HG02610 (cell line): ENCODE results near the gene DEPDC1B.
"Not testable (repeated sequence)": the region's sequence is repeated elsewhere in the genome, so short reads cannot be mapped to it uniquely, and the experiment has no call there.

ENCODE experiments used
- ATAC-seq: cut with Tn5 transposase; IDR thresholded peaks from one replicate; pipeline ENCODE4 v1.9.1; 2021; ENCODE audit warnings: mild to moderate bottlenecking, moderate library complexity; ENCODE audit not compliant: unreplicated experiment

DEPDC1B gene

DNA sequence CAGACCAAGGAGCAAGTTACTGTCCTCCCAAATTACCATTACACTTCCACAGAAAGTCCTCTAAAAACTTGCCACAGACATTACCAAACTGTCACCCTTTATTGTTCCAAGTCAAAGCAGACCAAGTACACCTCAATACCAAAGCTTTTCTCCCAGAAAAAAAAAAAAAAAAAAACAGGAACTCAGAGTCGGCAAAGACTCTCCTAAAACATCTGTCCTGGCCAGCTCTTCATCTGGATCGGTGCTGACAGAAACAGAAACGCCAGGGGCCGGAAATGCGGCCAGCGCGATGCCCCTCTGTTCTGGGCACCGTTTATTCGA is 718 bp downstream of the DEPDC1B start:
- peak; percentile 30 for ATAC-seq

DNA sequence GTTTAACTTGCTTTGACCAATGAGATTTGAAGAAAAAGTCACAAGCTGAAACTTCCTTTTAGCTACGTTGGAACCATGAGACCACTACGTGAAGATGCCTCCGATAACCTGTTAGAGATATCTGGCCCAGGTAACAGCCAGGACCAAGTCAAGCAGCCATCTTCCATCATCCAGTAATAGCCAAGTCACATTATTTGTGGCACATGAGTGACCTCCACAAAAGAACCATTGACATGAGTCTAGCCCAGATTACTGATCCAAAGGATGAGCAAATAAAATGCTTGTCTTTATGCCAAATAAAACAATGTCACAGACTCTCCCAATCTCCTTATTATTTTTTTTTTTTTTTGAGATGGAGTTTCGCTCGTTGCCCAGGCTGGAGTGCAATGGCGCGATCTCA is 1.6 kb downstream of the DEPDC1B start:
- no peak for ATAC-seq

DNA sequence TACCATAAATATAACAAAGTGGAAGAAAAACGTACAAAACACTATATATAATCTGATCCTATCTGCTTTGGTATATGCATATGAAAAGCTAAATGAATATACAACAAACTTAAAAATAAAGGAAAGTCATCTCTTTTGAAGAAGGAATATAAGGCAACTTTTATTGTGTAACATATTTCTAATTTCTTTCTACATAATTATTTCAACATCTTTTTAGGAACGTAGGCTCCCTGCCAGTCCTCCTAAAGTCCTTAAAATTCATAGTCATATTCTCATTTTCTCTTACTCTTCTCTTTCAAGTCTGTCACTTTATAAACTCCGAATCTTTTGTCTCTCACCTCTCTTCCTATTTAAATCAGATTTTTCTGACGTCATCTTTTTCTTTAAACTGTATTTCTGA is 9.6 kb downstream of the DEPDC1B start:
- ATAC-seq: no peak

DNA sequence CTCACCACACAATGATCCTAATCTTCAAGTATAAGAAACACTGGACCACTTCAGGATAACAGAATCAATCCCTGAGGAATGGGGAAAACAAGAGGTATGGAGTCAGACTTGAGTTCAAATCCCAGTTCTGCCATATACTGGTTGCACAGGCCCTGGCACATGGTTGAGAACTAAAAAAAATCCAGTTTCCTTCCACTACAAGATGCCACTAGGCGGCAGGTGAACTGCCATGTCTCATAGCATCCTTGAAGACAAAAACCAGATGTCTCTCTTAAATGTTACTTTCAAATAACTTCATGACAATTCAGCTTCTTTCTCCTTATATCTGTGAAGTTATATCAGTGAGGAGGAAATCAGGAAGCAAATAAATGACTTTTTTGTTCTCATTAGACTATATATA is 11.0 kb downstream of the DEPDC1B start:
- no peak for ATAC-seq

DNA sequence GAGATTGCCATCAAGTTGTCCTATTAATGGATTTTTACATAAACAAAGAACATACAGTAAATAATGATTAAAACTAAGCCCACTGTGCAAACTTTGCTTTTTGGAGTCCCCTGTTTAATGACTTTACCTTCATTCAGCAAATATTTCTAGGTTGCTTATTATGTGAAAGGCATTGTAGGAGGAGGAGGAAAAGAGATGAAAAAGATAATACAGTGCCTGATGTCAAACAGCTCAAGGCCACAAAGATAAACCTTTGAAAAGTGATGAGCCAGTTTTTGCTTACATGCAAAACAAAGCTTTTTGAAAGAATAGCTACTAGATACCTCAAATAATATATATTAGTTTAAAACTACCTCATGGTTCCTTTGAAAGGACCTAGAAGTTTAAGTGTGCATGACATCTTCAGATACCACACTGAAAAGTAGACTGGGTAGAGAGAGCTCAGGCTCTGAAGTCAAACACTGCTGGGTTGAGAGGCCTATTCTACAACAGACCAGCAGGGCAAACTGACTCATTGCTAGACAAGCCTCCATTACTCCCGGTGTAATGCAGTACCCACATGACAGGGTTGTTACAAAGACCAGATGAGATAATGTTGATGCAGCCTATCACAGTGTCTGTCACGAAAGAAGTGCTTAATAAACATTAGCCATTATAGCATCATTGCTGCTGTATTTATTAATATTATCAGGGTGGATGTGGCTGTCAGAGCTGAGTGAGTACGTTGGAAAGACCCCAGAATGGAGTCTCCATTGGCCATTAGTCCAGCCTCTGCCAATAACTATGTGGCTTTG is 11.8 kb downstream of the DEPDC1B start:
- ATAC-seq: peak; percentile 92

DNA sequence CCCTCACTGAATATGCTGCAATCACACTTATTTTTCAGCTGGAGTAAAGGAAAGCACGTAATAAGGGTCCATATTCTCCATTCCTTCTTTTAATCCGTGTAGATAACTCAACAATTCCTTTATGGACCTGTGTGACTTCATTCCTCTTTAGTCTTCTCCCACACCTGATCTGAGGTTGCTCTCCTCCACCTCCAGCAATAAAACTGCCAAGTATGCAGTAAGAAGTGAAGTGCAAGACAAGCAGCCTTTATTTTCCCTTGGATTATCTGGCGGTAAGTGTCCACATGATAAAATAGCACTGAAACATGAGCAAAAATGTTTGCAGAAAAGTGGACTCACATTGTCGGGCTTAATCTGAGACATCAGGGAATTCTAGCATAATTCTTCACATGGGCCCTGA is 13.8 kb downstream of the DEPDC1B start:
- ATAC-seq: no peak

DNA sequence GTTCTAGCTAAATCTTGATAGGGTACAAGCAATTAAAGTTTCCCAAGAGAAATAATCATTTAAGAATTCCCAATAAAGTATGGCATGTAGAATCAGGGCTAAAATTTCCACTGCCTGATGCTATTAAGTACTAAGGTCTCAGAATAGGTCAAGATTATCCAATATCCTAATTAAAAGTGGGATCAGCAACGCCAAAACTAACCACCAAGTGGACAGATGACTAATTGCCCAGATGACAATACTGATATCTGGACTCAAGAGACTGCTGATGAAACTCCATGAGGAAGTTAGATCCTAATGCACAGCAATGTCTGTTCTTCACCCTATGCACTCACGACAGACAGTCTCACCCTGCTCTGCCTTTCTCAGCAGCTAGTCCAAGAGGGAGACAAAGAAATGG is 14.3 kb downstream of the DEPDC1B start:
- no peak for ATAC-seq

DNA sequence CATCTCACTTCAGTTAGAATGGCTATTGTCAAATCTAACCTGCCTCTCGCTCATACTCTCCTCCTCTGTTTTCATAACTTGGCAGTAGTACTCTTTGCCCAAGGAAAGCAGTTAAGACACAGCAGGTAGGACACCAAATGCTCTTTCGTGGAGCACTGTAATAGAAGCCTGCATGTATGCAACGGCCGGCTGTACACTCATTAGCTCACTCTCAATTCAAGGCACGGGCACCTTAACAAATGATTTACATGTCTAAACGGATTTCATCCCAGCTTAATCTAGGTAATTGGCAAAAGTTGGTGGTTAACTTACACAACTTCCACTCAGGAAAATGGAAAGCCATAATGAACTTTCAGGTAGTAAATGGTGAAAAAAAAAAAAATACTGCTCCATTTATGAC is 14.9 kb downstream of the DEPDC1B start:
- no peak for ATAC-seq

DNA sequence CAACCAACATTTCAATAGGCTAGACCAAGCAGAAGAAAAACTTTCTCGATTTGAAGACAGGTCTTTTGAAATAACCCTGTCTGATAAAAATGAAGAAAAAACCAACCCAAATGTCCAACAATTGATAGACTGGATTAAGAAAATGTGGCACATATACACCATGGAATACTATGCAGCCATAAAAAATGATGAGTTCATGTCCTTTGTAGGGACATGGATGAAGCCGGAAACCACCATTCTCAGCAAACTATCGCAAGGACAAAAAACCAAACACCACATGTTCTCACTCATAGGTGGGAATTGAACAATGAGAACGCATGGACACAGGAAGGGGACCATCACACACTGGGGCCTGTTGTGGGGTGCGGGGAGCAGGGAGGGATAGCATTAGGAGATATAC is 18.0 kb downstream of the DEPDC1B start:
- not testable (repeated sequence) for ATAC-seq

DNA sequence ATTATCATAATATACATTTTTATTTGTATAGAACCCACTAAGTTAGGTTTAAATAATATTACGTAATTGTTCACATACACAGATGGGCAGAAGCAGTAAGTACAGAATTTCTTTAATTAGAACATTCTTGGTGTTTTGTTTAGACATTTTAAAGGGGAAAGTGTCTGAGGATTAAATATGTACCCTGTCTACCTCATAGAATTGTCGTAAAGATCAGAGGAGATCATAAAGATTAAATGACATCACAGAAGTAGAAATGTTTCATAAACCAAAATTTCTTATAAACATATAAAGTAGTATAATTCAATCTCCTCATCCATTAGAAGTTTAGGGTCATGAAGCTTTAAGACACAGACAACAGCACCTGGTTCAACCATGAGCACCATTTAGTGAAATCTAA is 20.1 kb downstream of the DEPDC1B start:
- ATAC-seq: no peak

DNA sequence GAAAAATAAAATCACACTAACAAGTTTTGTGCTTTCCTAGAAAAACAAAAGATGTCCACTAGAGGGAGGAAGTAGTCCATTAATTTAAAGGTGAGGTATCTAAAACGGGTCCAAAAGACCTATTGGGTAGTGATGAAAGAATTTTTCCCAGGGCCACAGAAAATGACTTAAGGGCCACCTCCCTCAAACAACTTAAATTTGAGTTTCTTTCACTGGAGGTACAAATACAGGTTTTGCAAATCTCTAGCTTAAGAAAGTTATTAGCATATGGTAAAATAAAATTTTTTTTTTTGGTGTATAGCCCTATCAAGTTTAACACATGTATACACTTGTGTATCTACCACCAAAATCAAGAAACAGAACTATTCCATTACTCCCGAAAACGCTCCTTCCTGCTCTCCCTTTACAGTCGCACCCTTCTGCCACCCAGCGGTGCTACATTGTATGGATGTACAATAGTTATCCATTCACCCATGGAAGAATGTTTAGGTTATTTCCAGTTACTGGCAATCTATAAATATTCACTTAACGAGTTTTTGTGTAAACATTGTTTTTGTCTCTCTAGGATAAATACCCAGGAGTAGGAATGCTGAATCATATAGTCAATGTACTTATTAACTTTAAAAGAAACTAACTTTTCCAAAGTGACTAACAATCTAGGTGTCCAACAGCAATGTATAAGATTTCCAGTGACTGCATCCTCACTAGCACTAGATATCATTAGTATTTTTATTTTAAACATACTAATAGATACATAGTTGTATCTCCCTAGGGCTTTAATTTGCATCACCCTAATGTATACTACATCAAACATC is 21.9 kb downstream of the DEPDC1B start:
- peak; percentile 64 for ATAC-seq

DNA sequence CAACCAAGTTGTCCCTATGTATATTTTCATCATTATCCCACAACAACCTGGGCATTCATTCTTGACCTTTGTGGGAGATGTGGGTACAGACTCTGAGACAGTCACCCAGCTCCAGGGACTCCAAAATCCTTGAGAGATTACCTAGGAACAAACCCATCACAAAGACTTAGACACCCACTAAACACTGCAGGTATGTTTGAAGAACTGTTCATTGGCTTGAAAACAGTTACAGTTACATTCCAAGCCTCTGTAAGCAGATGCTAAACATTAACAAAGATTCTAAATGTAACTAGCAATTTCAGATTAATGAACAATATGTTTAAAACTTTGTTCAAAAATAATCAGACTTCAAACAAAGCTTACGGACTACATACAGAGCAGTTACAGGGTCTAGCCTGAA is 24.7 kb downstream of the DEPDC1B start:
- ATAC-seq: no peak

DNA sequence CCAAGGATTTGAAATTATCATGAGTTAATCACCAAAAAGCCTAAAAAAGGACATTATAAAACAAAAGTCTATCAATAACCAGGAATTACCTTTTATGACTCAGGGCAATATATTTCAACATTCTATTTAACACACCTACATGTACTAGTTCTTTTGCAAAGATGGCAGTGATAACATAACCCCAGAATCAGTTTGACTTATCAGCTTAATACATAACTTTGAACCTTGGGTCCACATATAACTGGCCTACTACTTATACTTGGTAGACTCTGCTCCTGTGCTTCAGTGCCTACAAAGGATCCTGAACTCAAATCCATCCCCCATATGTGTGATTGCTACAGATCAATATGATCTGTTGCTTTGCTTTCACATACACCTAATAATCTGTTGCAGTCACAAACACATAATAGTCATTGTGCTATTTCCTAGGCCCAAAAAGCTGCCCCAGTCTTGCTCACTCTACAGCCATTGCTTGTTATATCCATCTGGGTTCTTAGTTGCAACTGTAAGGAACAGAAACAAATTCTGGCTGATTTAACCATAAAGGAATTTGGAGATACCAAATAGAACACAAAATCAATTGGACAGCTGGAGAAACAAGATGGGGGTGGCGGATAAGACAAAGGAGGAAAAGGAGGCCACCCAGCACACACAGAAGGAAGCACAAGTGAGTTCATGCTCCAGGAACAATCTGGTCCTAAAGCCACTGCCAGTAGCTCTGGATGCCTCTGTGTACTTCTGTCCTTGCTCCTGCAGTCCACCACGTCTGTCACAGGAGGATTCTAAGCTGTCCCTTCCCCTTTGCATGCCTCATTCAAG is 25.5 kb downstream of the DEPDC1B start:
- ATAC-seq: no peak

DNA sequence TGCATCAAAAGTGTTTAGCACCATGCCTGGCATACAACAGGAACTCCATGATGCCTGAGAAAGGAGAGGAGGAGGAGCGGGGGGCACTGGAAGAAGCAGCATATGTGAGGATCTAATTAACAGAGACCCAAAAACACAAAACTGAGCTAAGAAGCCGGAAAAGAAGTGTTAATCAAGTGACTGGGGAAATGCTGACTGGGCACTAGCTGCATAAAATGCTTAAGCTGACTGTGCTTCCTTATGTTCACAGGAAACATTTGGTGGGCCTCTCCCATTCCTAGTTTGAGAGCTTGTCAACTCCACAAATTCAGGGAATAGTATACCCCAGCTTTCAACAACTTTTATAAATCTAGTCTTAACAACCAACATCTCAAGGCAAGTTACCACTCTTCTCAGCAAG is 26.6 kb downstream of the DEPDC1B start:
- no peak for ATAC-seq

DNA sequence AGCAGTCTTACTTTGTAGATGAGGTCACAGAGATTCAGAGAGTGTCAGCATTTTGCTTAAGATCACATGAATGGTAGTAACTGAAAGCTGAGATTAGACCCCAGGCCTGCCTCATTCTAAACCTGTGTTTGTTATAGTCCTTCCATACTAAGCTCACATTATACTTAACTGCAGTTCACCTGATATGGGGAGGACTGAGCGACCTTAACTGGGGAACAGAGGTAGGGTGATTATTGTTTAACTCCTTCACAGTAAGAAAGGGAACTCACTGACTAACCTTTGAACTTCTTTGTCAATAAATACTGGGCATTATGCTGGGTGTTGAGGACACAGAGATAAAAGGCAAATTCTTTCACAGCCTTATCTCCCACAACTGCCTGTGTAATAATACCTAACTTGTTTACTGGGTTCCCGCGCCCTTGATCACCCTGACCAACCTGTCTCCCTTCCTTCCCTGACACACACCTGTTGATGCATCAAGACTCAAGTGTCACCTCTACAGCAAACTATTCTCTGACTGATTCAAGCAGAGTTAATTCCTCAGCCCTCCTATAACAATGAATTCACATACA is 27.2 kb downstream of the DEPDC1B start:
- no peak for ATAC-seq

DNA sequence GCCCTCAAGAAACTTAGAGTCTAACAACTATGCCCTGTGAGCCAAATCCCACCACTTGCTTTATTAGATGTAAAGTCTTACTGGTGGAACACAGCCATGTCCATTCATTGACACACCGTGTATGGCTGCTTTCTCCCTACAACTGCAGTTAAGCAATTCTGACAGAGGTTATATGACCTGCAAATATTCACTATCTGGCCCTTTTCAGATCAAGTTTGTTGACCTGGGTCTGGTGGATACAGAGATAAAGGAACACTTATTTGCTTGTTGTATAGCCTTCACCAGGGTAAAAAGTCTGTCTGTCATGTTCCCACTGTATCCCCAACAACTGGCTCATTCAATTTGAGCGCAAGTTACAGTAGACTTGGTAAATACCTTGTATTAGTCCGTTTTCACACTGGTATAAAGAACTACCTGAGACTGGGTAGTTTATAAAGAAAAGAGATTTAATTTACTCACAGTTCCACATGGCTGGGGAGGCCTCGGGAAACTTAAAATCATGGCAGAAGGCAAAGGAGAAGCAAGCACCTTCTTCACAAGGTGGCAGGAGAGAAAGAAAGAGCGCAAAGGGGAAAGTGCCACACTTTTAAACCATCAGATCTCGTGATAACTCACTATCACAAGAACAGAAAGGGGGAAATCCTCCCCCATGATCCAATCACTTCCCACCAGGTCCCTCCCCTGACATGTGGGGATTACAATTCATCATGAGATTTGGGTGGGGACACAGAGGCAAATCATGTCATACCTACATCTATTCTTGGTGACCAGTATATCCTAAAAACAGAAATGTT is 27.9 kb downstream of the DEPDC1B start:
- no peak for ATAC-seq

DNA sequence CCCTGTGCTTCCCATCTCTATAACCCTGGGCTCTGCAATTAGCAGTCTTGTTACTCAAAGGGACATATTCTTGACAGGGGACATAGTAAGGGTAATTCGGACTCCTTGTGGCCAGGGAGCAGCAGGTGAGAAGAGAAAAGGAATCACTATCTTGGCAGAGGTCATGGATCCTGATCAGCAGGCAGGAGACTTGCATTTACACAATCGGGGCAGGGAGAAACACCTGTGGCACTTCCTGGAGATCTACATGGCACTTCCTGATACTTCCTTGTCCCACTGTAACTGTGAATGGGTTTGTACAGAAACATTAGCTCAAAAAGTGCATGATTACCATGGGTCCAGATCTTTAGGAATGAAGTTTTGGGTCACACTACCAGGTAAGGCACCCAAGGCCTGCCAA is 29.2 kb downstream of the DEPDC1B start:
- ATAC-seq: no peak

DNA sequence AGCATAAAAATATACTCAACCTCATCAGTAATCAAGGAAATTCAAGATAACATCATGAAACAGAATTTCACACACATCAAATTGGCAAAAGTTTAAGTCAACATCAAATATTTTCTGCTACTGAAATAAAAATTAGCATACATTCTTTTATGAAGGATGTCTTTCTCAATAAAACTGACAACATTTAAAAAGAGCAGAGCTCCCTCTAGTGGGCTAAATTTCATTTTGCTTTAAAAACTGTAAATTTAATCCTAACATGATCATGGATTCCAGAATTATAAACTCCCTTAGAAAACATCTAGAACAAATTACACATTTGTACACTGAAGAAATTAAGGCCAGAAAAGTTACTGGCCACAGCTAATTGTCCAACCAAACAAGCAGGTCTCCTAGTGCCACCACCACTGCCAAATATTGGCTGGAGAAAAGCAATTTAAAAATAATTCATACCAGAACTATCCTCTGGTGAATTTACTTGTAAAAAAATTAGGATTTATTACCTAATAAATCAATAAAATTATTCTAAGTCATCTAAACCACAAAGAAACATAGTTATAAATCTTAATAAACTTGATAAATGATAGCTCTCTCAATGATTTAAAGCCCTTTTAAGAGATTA is 31.2 kb downstream of the DEPDC1B start:
- no peak for ATAC-seq

DNA sequence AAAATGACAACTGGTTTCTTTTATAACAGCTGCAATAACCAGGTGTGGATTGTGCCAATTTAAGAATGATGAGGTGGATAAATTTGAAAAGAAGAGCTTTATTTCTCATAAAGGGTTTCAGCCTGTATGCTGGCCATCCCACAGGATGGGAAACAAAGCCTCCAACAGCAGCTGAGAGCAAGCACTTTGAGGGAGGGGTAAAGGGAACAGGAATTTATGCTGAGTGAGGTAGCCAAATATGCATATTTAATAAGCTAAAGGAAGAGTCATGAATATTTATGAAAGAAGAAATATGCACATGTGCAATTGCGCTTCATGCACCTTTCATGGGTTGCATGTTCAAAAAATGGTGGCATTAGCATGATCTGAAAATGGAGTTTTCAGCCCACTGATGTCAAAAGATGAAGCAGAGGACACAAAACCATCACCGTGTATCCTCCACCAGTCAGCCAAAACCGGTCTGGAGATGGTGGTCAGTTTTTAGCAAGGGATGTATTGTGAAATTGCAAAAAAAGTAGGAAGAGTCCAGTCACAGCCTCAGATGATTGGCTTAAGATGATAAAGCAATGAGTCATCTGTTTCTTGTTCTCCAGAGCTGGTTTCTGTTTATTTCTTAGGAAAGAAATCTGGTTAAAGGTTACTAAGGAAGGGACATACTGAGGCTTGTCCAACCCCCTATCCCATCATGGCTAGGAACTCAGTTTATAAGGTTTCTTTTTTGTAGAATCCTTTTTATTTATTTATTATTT is 47.9 kb downstream of the DEPDC1B start:
- no peak for ATAC-seq
